GM21723 (cell line): ENCODE results near the gene MDP1.
A peak's percentile ranks its signal among the peaks of the same experiment; 100 is the strongest.
"Not testable (repeated sequence)": the region's sequence is repeated elsewhere in the genome, so short reads cannot be mapped to it uniquely, and the experiment has no call there.

Experiments
- ATAC-seq: cut with Tn5 transposase; IDR thresholded peaks from one replicate; pipeline ENCODE4 v1.9.1; 2021; ENCODE audit warnings: mild to moderate bottlenecking, moderate library complexity; ENCODE audit not compliant: unreplicated experiment

Gene MDP1

GRCh38 chr14:24251880-24252288 is 36.0 kb upstream of the MDP1 start:
- no peak for ATAC-seq

- no peak for ATAC-seq
Observed at GRCh38 chr14:24250354-24250753, 34.5 kb upstream of the MDP1 start.

- no peak for ATAC-seq
Observed at GRCh38 chr14:24249230-24250021, 33.6 kb upstream of the MDP1 start.

DNA sequence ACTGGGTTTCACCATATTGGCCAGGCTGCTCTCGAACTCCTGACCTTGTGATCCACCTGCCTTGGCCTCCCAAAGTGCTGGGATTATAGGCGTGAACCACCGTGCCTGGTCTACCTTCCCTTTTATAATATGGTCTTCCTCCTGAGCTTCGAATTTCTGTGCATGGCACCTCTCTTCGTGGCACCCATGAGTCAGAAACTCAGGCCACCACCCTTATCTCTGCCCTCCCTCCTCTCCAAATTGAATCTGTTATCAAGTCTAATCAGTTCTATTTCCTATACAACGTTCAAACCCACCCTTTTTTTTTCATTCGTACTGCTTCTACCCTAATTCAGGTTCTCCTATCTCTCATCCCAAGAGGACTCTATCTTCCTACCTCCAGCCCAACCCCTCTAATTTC is 31.6 kb upstream of the MDP1 start:
- ATAC-seq = no peak

DNA sequence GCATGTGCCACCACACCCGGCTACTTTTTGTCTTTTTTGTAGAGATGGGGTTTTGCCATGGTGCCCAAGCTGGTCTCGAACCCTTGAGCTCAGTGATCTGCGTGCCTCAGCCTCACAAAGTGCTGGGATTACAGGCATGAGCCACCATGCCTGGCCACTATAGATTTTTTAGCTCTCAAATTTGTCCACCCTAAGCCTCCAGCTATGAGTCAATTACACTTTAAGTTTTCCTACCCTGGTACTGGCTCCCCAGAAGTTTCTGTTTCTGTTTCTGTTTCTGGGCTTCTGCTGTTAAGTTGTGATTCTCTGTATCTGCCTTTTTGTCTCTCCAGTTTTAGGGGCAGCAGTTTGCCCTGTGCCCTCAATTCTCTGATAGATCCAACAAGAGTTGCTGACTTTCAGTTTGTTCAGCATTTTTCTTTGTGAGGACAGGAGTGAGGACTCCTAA is 30.9 kb upstream of the MDP1 start:
- ATAC-seq = peak; percentile 33

DNA sequence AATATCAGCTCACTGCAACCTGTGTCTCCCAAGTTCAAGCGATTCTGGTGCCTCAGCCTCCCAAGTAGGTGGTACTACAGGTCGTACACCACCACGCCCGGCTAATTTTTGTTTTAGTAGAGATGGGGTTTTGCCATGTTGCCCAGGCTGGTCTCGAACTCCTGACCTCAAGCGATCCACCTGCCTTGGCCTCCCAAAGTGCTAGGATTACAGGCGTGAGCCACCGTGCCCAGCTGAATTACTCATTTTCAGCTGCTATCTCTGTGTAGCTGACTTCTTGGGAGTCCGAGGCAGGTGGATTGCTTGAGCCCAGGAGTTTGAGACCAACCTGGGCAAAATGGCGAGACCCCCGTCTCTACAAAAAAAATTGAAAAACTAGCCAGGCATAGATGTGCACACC is 29.5 kb upstream of the MDP1 start:
- not testable (repeated sequence) for ATAC-seq

DNA sequence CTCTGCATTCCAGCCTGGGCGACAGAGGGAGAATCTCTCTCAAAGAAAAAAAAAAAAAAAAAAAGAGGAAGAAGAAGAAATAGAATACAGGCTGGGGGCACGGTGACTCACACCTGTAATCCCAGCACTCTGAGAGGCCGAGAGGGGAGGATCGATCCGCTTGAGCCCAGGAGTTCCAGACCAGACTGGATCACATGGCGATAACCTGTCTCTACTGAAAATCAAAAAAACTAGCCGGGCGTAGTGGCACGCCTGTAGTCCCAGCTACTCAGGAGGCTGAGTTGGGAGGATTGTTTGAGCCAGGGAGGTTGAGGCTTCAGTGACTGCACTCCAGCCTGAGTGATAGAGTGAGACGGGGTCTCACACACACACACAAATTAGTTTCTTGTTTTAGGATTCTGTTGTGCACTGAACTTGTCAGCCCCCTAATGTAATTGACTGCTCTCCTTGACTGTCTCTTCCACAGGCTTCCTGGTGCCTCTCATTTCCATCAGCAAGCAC is 27.5 kb upstream of the MDP1 start:
- no peak for ATAC-seq

DNA sequence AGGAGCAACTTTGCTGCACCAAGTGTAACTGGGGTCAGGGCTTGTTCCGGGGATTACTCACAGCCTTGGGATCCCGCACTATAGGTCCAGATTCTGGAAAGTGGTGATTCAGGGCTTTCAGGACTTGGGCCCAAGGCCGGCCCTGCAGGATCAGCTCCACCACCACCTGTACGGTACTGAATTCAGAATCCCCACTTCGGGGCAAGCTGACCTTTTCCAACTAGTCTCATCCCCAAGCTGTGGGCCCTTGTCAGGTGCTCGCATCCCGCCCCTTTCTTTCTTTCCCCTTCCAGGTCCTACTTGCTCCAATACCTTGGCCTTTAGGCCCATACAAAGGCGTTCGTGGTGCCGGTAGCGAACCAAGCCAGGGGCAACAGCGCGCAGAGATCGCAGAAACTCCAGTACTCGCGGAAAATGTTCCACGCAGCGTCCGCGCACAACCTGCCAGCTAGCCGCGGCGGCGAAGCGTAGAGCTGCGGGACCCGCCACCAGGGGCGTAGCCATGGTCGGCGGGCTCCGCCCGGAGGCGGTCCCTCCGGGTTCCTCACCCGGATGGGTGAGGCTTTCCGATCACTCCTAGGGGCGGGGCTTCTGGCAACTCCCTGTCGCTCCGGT is 26.1 kb upstream of the MDP1 start:
- peak; percentile 79 for ATAC-seq

- no peak for ATAC-seq
Observed at GRCh38 chr14:24240110-24240918, 24.4 kb upstream of the MDP1 start.

DNA sequence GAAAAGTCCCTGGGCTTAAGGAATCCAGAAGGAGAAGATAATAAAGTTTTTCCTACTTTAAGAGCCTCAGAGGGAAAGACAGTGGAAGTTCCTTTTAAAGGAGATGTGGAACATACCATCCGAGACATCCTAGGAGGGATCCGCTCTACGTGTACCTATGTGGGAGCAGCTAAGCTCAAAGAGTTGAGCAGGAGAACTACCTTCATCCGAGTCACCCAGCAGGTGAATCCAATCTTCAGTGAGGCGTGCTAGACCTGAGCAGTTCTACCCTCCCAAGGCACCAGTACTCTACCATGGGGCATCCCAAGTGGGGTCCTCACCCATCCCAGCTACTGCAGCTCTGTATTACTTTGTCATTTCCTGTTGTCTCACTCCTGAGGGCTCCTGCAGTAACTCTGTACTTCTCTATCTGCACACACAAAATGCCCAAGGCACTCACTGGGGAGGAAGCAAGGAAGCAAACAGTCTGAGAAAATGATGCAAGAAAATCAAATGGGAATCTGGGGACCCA is 22.7 kb upstream of the MDP1 start:
- no peak for ATAC-seq

DNA sequence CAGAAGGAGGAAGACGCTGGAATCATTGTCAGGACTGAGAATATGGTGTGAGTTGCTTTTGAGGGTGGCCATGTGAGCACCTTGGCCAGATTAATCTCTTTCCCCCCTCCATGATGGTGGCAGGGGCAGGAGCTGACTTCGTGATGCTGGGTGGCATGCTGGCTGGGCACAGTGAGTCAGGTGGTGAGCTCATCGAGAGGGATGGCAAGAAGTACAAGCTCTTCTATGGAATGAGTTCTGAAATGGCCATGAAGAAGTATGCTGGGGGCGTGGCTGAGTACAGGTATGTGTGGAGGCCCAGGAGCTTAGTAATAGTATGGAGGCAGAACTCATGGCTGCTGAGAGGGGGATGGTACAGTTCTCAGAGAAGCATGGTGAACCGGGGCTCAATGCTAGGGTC is 22.3 kb upstream of the MDP1 start:
- no peak for ATAC-seq

GRCh38 chr14:24237463-24237955 is 21.6 kb upstream of the MDP1 start:
- no peak for ATAC-seq

GRCh38 chr14:24236689-24237462 is 21.0 kb upstream of the MDP1 start:
- no peak for ATAC-seq

DNA sequence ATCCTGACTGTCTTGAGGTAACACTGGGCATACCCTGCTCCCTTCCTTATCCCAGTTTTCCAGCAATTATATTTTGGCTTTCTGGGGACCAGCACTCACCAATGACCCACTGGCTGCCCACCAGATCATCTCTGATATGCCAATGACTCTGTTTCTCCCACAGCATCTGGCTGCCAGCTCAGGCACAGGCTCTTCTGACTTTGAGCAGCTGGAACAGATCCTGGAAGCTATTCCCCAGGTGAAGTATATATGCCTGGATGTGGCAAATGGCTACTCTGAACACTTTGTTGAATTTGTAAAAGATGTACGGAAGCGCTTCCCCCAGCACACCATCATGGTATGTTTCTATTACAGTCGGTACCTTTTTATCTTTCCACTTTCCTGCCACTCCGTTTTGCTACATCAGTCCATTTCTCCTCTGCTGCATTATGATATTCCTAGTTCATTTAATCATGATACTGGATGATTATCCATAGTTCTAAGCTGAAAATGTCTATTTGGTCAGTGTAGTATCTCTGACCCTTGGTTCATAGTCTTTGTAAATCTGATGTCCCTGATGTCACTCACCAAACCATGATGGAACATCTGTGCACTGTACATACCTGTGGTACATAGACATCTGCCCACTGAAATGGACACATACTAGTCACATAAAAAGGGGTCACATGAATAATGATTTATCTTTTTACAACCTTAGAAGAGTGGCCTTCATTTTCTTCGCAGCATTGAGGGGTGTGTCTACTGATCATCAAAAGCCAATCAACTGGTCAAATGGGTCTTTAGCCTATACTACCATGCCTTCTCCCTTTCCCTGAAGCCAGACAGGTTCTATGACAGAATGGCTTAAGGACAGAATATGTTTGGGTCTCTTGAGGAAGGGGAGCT is 20.2 kb upstream of the MDP1 start:
- ATAC-seq = no peak

GRCh38 chr14:24234095-24235005 is 18.5 kb upstream of the MDP1 start:
- no peak for ATAC-seq

DNA sequence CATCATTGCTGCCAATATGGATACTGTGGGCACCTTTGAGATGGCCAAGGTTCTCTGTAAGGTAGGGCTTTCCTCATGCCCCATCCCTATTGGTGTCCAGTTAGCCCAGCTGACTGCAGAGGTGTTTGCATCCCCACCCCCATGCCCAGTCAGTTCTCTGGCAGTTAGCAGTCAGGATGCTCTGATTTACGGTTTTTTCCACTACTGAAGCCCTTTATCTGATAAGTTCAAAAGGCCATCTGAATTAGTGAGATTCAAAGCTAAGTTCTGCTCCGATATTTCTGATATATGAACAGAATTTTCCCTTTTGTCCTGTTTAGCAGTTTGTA is 17.6 kb upstream of the MDP1 start:
- ATAC-seq = no peak

- peak; percentile 58 for ATAC-seq
Observed at GRCh38 chr14:24232645-24233537, 17.0 kb upstream of the MDP1 start, which contains the start of gene GMPR2. Gene GMPR2, plus strand, starts transcription at chr14:24232929. Its CDS starts 325 bp downstream, at chr14:24233254.
